Panc1 (cell line): ENCODE results near the gene RNF213. TPM values are rescaled to one million over a fixed set of nuclear protein-coding genes. Genes with fewer than 3 reads are reported as not detected.

Experiments
- ATAC-seq: fragments of 200-7000 bp; cut with Tn5 transposase; 2 replicates; pipeline ENCODE4 v1.9.1; 2020; ENCODE audit warnings: mild to moderate bottlenecking, moderate library complexity
- BruUV-seq: library from RNA; stranded (reverse); fragments of 400-500 nt; replicated peaks from 2 replicates; lab custom pipeline; 2021; lab: Mats Ljungman, UMichigan
- CTCF ChIA-PET: fragments of 300-600 bp; sonication (Branson Sonifier 250); formaldehyde crosslinking; loops from one replicate; lab custom pipeline; 2022; ENCODE audit warnings: antibody characterized with exemption; lab: Charles Lee
- POLR2A ChIA-PET: fragments of 300-600 bp; sonication (Branson Sonifier 250); formaldehyde crosslinking; loops from one replicate; lab custom pipeline; 2022; ENCODE audit warnings: antibody characterized with exemption; lab: Charles Lee
- DNase-seq: peaks from one replicate; pipeline ENCODE4 v3.0.0-alpha.2; 2010; ENCODE audit warnings: low read depth, low spot score
- H3K27ac ChIP-seq: 2 replicates; pipeline ENCODE4 v1.5.1; 2011; ENCODE audit warnings: mild to moderate bottlenecking, low read length, inconsistent platforms
- H3K27me3 ChIP-seq: fragments of 200-500 bp; sonication (Bioruptor generic); 2 replicates; pipeline ENCODE4 v1.6.0; 2014; ENCODE audit warnings: low read length, inconsistent platforms; ENCODE audit not compliant: control insufficient read depth, insufficient read depth
- H3K36me3 ChIP-seq: fragments of 200-500 bp; sonication (Bioruptor generic); 2 replicates; pipeline ENCODE4 v1.5.1; 2014; ENCODE audit warnings: inconsistent platforms, mild to moderate bottlenecking, low read length, moderate library complexity; ENCODE audit not compliant: control insufficient read depth, insufficient read depth
- H3K4me1 ChIP-seq: 2 replicates; pipeline ENCODE4 v1.5.1; 2011; ENCODE audit warnings: inconsistent platforms, mild to moderate bottlenecking, low read length, moderate library complexity; ENCODE audit not compliant: control insufficient read depth, insufficient read depth
- H3K4me3 ChIP-seq, 2 experiments: 2 replicates each; pipeline ENCODE4 v1.5.1; 2011 to 2012; ENCODE audit warnings: low read depth in 2 of 2, low read length in 2 of 2, mild to moderate bottlenecking in 2 of 2, inconsistent platforms in 1 of 2, moderate library complexity in 1 of 2
- H3K9me3 ChIP-seq: fragments of 200-500 bp; sonication (Bioruptor generic); 2 replicates; pipeline ENCODE4 v1.5.1; 2014; ENCODE audit warnings: low read depth, mild to moderate bottlenecking, inconsistent platforms, low read length, moderate library complexity; ENCODE audit not compliant: control insufficient read depth, insufficient read depth
- POLR2AphosphoS5 ChIP-seq: IDR thresholded peaks from 2 replicates; pipeline ENCODE4 v1.6.1; 2012; ENCODE audit warnings: mild to moderate bottlenecking, low read depth, low read length, moderate library complexity
- SIN3A ChIP-seq: IDR thresholded peaks from 2 replicates; pipeline ENCODE4 v1.6.1; 2012; ENCODE audit warnings: low read depth, mild to moderate bottlenecking, low read length, moderate library complexity, borderline replicate concordance; ENCODE audit not compliant: insufficient read depth
- TCF7L2 ChIP-seq: IDR thresholded peaks from 2 replicates; pipeline ENCODE4 v1.6.1; 2011; ENCODE audit warnings: mild to moderate bottlenecking, low read depth, low read length, inconsistent platforms
- in situ Hi-C: cut with HindIII; loops from 2 replicates; pipeline ENCODE4 v1.10.0; 2016; ENCODE audit warnings: low sequenced_read_pairs, low pct_unique_long_range_greater_than_20kb
- intact Hi-C: fragments of 100-400 bp; cut with micrococcal nuclease; formaldehyde crosslinking; loops from one replicate; pipeline ENCODE4 v1.10.0; 2022; ENCODE audit not compliant: unreplicated experiment
- total RNA-seq: library from RNA; stranded (reverse); gene quantifications from one replicate; pipeline ENCODE4 v1.2.1, GENCODE V29; 2021; ENCODE audit not compliant: unreplicated experiment
- TF ChIP-seq, protein P1 (sequence below): fragments of 450-650 bp; IDR thresholded peaks from 2 replicates; pipeline ENCODE4 v1.5.1; 2017; ENCODE audit warnings: mild to moderate bottlenecking
- TF ChIP-seq, protein P2 (sequence below), 2 experiments: IDR thresholded peaks; 2 replicates each; pipeline ENCODE4 v1.6.1; 2011 to 2012; ENCODE audit warnings: low read depth in 2 of 2, control low read depth in 1 of 2, low read length in 1 of 2, mild to moderate bottlenecking in 1 of 2, moderate library complexity in 1 of 2; ENCODE audit not compliant: insufficient read depth in 1 of 2

Gene RNF213
- total RNA-seq, 1 experiment from 2014 or later = 230 TPM

DNA sequence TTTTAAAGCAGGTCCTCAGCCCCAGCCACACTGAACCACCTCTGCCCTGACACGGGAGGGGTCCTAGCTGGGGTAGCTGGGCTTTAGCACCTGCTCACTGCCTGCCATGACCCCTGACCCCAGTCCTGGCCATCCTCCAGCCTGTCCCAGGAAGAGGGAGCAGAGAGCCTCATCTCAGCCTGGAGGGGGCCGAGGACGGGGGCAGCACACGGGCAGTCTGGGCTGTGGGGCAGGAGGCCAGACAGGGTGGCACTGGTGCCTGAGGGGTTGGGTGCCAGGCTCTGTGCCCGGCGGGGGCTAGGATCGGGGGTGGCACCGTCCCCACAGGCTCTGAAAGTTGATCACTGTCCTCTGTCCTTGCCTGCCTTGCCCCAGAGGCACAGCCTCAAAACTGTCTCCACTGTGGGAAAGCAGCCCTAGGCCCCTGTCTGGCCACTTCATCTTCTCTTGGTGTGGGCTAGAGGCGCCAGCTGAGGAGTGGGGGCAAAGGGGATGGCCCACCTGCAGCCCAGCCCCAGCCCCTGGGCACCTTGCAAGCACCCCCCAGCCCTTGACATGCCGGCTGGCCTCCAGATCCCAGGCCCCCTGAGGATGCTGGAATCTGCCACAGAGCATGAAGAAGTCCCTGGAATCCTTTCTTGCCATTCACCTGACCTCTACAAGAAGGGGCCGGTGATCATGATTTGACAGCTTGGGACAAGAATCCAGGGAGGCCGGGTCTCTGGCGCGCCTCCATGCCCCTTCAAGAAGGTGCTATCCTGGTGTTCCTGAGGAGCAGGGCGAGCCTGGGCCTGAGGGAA lies 170.0 kb downstream of the RNF213 start:
- Histone ChIP-seq H3K27me3 (no peaks in the 10 kb centered on the region), H3K27ac (no peak overlapping the region), H3K36me3 (no peaks in the 10 kb centered on the region), H3K9me3 (no peaks in the 10 kb centered on the region), H3K4me1 (no peaks in the 10 kb centered on the region), H3K4me3 (no peak overlapping the region)
- intact Hi-C loops = no loop called here
- in situ Hi-C loops = no loop called here
- ChIA-PET CTCF (no interaction called here), POLR2A (no interaction called here)
- ATAC-seq = no peak
- no peak for DNase-seq
- TF ChIP-seq POLR2AphosphoS5 (no peak), TCF7L2 (no peak), SIN3A (no peak)
- TF ChIP-seq, protein P1, sequence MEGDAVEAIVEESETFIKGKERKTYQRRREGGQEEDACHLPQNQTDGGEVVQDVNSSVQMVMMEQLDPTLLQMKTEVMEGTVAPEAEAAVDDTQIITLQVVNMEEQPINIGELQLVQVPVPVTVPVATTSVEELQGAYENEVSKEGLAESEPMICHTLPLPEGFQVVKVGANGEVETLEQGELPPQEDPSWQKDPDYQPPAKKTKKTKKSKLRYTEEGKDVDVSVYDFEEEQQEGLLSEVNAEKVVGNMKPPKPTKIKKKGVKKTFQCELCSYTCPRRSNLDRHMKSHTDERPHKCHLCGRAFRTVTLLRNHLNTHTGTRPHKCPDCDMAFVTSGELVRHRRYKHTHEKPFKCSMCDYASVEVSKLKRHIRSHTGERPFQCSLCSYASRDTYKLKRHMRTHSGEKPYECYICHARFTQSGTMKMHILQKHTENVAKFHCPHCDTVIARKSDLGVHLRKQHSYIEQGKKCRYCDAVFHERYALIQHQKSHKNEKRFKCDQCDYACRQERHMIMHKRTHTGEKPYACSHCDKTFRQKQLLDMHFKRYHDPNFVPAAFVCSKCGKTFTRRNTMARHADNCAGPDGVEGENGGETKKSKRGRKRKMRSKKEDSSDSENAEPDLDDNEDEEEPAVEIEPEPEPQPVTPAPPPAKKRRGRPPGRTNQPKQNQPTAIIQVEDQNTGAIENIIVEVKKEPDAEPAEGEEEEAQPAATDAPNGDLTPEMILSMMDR = no peak
- TF ChIP-seq, protein P2, sequence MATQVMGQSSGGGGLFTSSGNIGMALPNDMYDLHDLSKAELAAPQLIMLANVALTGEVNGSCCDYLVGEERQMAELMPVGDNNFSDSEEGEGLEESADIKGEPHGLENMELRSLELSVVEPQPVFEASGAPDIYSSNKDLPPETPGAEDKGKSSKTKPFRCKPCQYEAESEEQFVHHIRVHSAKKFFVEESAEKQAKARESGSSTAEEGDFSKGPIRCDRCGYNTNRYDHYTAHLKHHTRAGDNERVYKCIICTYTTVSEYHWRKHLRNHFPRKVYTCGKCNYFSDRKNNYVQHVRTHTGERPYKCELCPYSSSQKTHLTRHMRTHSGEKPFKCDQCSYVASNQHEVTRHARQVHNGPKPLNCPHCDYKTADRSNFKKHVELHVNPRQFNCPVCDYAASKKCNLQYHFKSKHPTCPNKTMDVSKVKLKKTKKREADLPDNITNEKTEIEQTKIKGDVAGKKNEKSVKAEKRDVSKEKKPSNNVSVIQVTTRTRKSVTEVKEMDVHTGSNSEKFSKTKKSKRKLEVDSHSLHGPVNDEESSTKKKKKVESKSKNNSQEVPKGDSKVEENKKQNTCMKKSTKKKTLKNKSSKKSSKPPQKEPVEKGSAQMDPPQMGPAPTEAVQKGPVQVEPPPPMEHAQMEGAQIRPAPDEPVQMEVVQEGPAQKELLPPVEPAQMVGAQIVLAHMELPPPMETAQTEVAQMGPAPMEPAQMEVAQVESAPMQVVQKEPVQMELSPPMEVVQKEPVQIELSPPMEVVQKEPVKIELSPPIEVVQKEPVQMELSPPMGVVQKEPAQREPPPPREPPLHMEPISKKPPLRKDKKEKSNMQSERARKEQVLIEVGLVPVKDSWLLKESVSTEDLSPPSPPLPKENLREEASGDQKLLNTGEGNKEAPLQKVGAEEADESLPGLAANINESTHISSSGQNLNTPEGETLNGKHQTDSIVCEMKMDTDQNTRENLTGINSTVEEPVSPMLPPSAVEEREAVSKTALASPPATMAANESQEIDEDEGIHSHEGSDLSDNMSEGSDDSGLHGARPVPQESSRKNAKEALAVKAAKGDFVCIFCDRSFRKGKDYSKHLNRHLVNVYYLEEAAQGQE (IDR thresholded peaks at IDR 0.05; ENCODE audit: insufficient read depth in 1 of 2, low read depth in 2 of 2, low read length in 1 of 2) = no peak
- no TSS peak for BruUV-seq

DNA sequence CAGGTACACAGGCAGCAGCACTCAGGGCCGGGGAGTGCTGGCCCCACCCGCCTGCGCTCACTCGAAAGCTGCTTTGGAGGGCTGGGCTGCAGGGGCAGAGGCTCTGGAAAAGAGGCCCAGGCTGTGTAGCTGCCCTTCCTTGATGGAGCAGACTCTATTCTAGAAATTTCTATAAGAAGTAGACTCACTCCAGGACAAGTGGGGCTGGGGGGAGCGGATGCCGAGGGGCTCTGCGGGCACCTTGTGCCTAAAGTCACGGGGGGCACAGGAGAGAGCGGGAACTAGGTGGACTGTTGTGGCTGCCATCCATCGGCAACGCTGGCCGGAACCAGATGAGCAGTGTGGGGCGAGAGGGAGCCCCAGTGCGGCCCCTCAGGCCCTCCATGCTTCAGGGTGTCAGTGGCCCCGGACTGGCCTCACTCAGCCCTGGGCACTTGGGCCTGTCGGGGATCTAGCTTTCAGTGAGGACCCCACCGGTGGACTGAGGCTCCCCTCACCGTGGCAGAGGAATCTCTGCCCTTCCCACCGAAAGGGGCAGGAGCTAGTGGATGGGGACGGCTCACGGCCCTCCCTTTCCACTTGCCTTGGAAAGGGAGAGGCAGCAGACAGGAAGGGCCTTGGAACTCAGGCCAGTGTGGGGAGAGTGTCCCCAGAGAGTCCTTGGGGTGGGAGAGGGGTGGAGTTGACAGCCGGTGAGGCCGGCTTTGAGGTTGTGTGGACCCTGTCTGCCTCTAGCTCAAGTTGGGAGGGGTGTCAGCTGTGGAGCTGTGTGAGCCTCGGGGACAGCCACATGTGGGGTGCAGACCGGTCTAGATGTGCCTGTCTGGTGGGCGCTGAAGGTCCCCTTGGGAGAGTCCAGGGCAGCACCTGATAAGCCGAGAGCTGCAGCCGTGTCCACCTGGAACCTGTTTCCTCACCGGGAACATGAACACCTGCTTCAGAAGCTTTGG lies 170.9 kb downstream of the RNF213 start:
- DNase-seq (no peak), ATAC-seq (no peak)
- Histone ChIP-seq H3K4me3 (no peak overlapping the region), H3K4me1 (no peaks in the 10 kb centered on the region), H3K9me3 (no peaks in the 10 kb centered on the region), H3K27me3 (no peaks in the 10 kb centered on the region), H3K27ac (no peak overlapping the region), H3K36me3 (no peaks in the 10 kb centered on the region)
- CTCF ChIA-PET = interaction anchor here (0.9 kb wide), 1 partner anchor 143 kb away, joined by 3 read pairs; no protein-coding TSS in a partner anchor
- intact Hi-C loops = no loop called here
- TF ChIP-seq SIN3A (no peak), TCF7L2 (no peak), POLR2AphosphoS5 (no peak)
- TF ChIP-seq, protein P1 = no peak
- TF ChIP-seq, protein P2 (IDR thresholded peaks at IDR 0.05; ENCODE audit: insufficient read depth in 1 of 2, low read depth in 2 of 2, low read length in 1 of 2) = no peak
- BruUV-seq = no TSS peak
- in situ Hi-C loops = no loop called here
- POLR2A ChIA-PET = no interaction called here
